GM12878 (cell line): ENCODE measurements around the gene PADI1. TPM values are rescaled to one million over a fixed set of nuclear protein-coding genes. Genes with fewer than 3 reads are reported as not detected.

Experiments used
- ATAC-seq: fragments of 200-7000 bp; cut with Tn5 transposase; 3 replicates; pipeline ENCODE4 v1.9.1; 2020; ENCODE audit warnings: mild to moderate bottlenecking, moderate library complexity
- BruUV-seq: library from RNA; stranded (reverse); fragments of 400-500 nt; replicated peaks from 2 replicates; lab custom pipeline; 2021; lab: Mats Ljungman, UMichigan
- CTCF ChIA-PET: fragments of 300-600 bp; sonication (Branson Sonifier 250); formaldehyde crosslinking; extraction: SDS; loops from one replicate; lab custom pipeline; 2021; ENCODE audit warnings: inconsistent platforms; lab: Yijun Ruan, JAX
- POLR2A ChIA-PET: fragments of 350-600 bp; formaldehyde crosslinking; extraction: SDS; loops from one replicate; lab custom pipeline; 2021; ENCODE audit warnings: inconsistent platforms; lab: Charles Lee
- RAD21 ChIA-PET: fragments of 300-600 bp; sonication (Branson Sonifier 250); formaldehyde crosslinking; loops from one replicate; lab custom pipeline; 2023; ENCODE audit warnings: antibody characterized with exemption; ENCODE audit not compliant: unreplicated experiment; lab: Charles Lee
- SMC1A ChIA-PET: fragments of 300-600 bp; sonication (Branson Sonifier 250); formaldehyde crosslinking; loops from one replicate; lab custom pipeline; 2023; ENCODE audit not compliant: unreplicated experiment, uncharacterized antibody; lab: Charles Lee
- DNase-seq: peaks from one replicate; pipeline ENCODE4 v3.0.0-alpha.2; 2011; ENCODE audit warnings: low read depth, low spot score
- FAIRE-seq: peaks from 3 replicates; lab custom pipeline; 2011; peaks lifted over from hg19 to GRCh38; lab: Jason Lieb, UNC
- H2AFZ ChIP-seq: 2 replicates; pipeline ENCODE4 v1.6.0; 2011; ENCODE audit warnings: low read depth, low read length, control low read depth; ENCODE audit not compliant: control insufficient read depth
- H3K27ac ChIP-seq: 2 replicates; pipeline ENCODE4 v1.5.1; 2011; ENCODE audit warnings: control low read depth; ENCODE audit not compliant: control insufficient read depth, insufficient read depth
- H3K27me3 ChIP-seq, 2 experiments: replicated peaks in 1 of 2; 2 replicates each; pipeline versions ENCODE4 v1.6.0 to v1.6.1; 2011; ENCODE audit warnings: low read length in 1 of 2; ENCODE audit not compliant: control insufficient read depth in 2 of 2, insufficient read depth in 2 of 2
- H3K36me3 ChIP-seq, 2 experiments: 2 replicates each; pipeline ENCODE4 v1.5.1; 2011; ENCODE audit warnings: low read length in 1 of 2; ENCODE audit not compliant: control insufficient read depth in 2 of 2, insufficient read depth in 2 of 2
- H3K4me1 ChIP-seq: 2 replicates; pipeline ENCODE4 v1.6.1; 2011; ENCODE audit warnings: mild to moderate bottlenecking, low read length, moderate library complexity, mixed read lengths; ENCODE audit not compliant: control insufficient read depth, insufficient read depth
- H3K4me2 ChIP-seq: 2 replicates; pipeline ENCODE4 v1.6.0; 2011; ENCODE audit warnings: control low read depth; ENCODE audit not compliant: control insufficient read depth, insufficient read depth
- H3K4me3 ChIP-seq: fragments of 200-600 bp; sonication (generic); 2 replicates; pipeline ENCODE4 v1.5.1; 2016
- H3K79me2 ChIP-seq: 2 replicates; pipeline ENCODE4 v1.6.0; 2011; ENCODE audit warnings: low read length; ENCODE audit not compliant: control insufficient read depth, insufficient read depth
- H3K9ac ChIP-seq: 2 replicates; pipeline ENCODE4 v1.8.0; 2011; ENCODE audit warnings: low read length, control low read depth, mixed read lengths; ENCODE audit not compliant: control insufficient read depth, insufficient read depth
- H3K9me3 ChIP-seq: replicated peaks from 3 replicates; pipeline ENCODE4 v1.5.1; 2011; ENCODE audit warnings: mild to moderate bottlenecking, low read length; ENCODE audit not compliant: control insufficient read depth, insufficient read depth
- H4K20me1 ChIP-seq: 2 replicates; pipeline ENCODE4 v1.6.0; 2011; ENCODE audit not compliant: control insufficient read depth, insufficient read depth
- CHD4 ChIP-seq: fragments of 200-600 bp; sonication (generic); IDR thresholded peaks from 2 replicates; pipeline ENCODE4 v1.6.1; 2016; ENCODE audit warnings: mild to moderate bottlenecking
- LARP7 ChIP-seq: fragments of 450-650 bp; IDR thresholded peaks from 2 replicates; pipeline ENCODE4 v1.6.1; 2017; ENCODE audit warnings: mild to moderate bottlenecking
- MEF2B ChIP-seq: fragments of 450-650 bp; IDR thresholded peaks from 2 replicates; pipeline ENCODE4 v1.6.1; 2018; ENCODE audit warnings: mild to moderate bottlenecking, moderate library complexity; ENCODE audit not compliant: partially characterized antibody, poor library complexity, severe bottlenecking
- NRF1 ChIP-seq: conservative IDR thresholded peaks from 2 replicates; pipeline ENCODE4 v1.6.1; 2011; ENCODE audit warnings: mild to moderate bottlenecking, low read depth, low read length, improper control_type of control experiment
- PAX5 ChIP-seq: IDR thresholded peaks from 2 replicates; pipeline ENCODE4 v1.6.1; 2011; ENCODE audit warnings: low read depth, low read length, borderline replicate concordance
- RAD21 ChIP-seq: IDR thresholded peaks from 2 replicates; pipeline ENCODE4 v1.6.1; 2011; ENCODE audit warnings: mild to moderate bottlenecking, low read depth, low read length, moderate library complexity; ENCODE audit not compliant: insufficient read depth
- RB1 ChIP-seq: fragments of 450-650 bp; formaldehyde crosslinking; IDR thresholded peaks from 2 replicates; pipeline ENCODE4 v1.6.1; 2017; ENCODE audit warnings: mild to moderate bottlenecking, borderline replicate concordance
- SRF ChIP-seq, 2 experiments: IDR thresholded peaks; 2 replicates each; pipeline ENCODE4 v1.6.1; 2011; ENCODE audit warnings: low read depth in 2 of 2, low read length in 2 of 2, mild to moderate bottlenecking in 1 of 2, moderate library complexity in 1 of 2
- WGBS: methylation state at CpG from one replicate; pipeline ENCODE4 v1.1.6; 2016; ENCODE audit warnings: low lambda C conversion rate; ENCODE audit not compliant: insufficient replicate concordance, insufficient coverage; ENCODE audit errors: missing lambda C conversion rate; 5-methylcytosine and 5-hydroxymethylcytosine counted together
- in situ Hi-C: fragments of 300-500 bp; cut with MboI; formaldehyde crosslinking; loops from 9 replicates; pipeline ENCODE4 v1.14.3; 2018; ENCODE audit warnings: mixed read lengths
- intact Hi-C: fragments of 100-400 bp; cut with micrococcal nuclease; formaldehyde crosslinking; loops from one replicate; pipeline ENCODE4 v1.14.2; 2022; ENCODE audit not compliant: unreplicated experiment
- polyA plus RNA-seq, 11 experiments: library from polyadenylated mRNA; depleted of rRNA in 4 of 11; unstranded in 6 of 11; stranded (reverse) in 5 of 11; fragments of >200 nt; fragmentation: Nextera tagmentation in 4 of 11; fragmentation: Illumina TruSeq in 1 of 11; extraction: Ambion mirVana in 4 of 11; extraction: Trizol in 1 of 11; gene quantifications; 1 replicate in 1 of 11; 2 replicates in 10 of 11; pipeline versions ENCODE4 v1.2.1 to v1.2.3, GENCODE V29; 2011 to 2016; ENCODE audit warnings: inconsistent platforms in 2 of 11, missing spikeins in 2 of 11, low read depth in 1 of 11
- total RNA-seq, 4 experiments: library from RNA; depleted of rRNA in 3 of 4; stranded (reverse); fragments of >200 nt in 3 of 4; fragmentation: Illumina TruSeq in 1 of 4; extraction: Trizol in 1 of 4; gene quantifications; 2 replicates each; pipeline versions ENCODE4 v1.2.1 to v1.2.3, GENCODE V29; 2013 to 2021
- TF ChIP-seq, protein P1 (sequence below): fragments of 450-650 bp; IDR thresholded peaks from 2 replicates; pipeline ENCODE4 v1.6.1; 2017; ENCODE audit warnings: mild to moderate bottlenecking
- TF ChIP-seq, protein P2 (sequence below): fragments of 450-650 bp; IDR thresholded peaks from 2 replicates; pipeline ENCODE4 v1.6.1; 2017; ENCODE audit warnings: low read depth, mild to moderate bottlenecking, moderate library complexity
- TF ChIP-seq, protein P3 (sequence below): fragments of 450-650 bp; formaldehyde crosslinking; IDR thresholded peaks from 2 replicates; pipeline ENCODE4 v1.4.0; 2020; ENCODE audit warnings: mild to moderate bottlenecking, moderate library complexity

Gene PADI1
- total and polyA plus RNA-seq, 10 of the 15 experiments (the other 5 are each of a cell fraction or from before 2014, with no cell fraction given): 0.05 TPM; not detected in 9

DNA sequence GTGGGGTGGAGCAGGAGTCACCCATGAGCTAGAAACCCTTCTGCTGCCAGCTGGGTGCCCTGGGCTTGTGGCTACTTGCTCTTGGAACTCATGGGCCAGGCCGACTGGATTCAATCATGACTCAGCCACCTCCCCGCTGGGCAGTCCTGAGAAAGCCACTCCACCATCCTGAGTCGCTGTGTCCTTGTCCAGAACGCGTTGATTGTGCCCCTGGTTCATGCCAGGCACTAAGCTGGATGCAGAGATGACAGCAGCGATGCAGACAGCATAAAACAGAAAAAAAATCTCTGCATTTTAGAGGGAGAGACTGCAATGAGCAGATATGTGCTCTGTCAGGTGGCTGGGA lies 10.6 kb downstream of the PADI1 start:
- CTCF ChIA-PET: interaction anchor here (1.1 kb wide), 1 partner anchor 22 kb away, joined by 4 read pairs; no protein-coding TSS in a partner anchor
- H2AFZ ChIP-seq: no peak overlapping the region
- H3K79me2 ChIP-seq: no peaks in the 10 kb centered on the region
- no peak overlapping the region for H3K9ac ChIP-seq
- H3K27me3 ChIP-seq: peaks cover 0 to 2% of the 10 kb centered on the region in 2 experiments; a peak in 2 of 4 replicates
- in situ Hi-C loops (no loop called here), intact Hi-C loops (no loop called here)
- RAD21 ChIA-PET: no interaction called here
- POLR2A ChIA-PET: interaction anchor here (0.9 kb wide), 1 partner anchor 74 kb away, joined by 4 read pairs; no protein-coding TSS in a partner anchor
- H3K4me3 ChIP-seq: no peak overlapping the region
- DNase-seq (no peak), FAIRE-seq (no peak), ATAC-seq (no peak)
- no TSS peak for BruUV-seq
- no peak overlapping the region for H3K27ac ChIP-seq
- no peaks in the 10 kb centered on the region for H3K36me3 ChIP-seq
- TF ChIP-seq PAX5 (no peak), CHD4 (no peak), LARP7 (no peak), RB1 (no peak), SRF (IDR thresholded peaks at IDR 0.05; ENCODE audit: low read depth in 2 of 2, low read length in 2 of 2) (no peak), NRF1 (no peak), RAD21 (no peak), MEF2B (no peak)
- TF ChIP-seq, protein P1, sequence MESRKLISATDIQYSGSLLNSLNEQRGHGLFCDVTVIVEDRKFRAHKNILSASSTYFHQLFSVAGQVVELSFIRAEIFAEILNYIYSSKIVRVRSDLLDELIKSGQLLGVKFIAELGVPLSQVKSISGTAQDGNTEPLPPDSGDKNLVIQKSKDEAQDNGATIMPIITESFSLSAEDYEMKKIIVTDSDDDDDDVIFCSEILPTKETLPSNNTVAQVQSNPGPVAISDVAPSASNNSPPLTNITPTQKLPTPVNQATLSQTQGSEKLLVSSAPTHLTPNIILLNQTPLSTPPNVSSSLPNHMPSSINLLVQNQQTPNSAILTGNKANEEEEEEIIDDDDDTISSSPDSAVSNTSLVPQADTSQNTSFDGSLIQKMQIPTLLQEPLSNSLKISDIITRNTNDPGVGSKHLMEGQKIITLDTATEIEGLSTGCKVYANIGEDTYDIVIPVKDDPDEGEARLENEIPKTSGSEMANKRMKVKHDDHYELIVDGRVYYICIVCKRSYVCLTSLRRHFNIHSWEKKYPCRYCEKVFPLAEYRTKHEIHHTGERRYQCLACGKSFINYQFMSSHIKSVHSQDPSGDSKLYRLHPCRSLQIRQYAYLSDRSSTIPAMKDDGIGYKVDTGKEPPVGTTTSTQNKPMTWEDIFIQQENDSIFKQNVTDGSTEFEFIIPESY: no peak
- TF ChIP-seq, protein P2, sequence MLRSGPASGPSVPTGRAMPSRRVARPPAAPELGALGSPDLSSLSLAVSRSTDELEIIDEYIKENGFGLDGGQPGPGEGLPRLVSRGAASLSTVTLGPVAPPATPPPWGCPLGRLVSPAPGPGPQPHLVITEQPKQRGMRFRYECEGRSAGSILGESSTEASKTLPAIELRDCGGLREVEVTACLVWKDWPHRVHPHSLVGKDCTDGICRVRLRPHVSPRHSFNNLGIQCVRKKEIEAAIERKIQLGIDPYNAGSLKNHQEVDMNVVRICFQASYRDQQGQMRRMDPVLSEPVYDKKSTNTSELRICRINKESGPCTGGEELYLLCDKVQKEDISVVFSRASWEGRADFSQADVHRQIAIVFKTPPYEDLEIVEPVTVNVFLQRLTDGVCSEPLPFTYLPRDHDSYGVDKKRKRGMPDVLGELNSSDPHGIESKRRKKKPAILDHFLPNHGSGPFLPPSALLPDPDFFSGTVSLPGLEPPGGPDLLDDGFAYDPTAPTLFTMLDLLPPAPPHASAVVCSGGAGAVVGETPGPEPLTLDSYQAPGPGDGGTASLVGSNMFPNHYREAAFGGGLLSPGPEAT: no peak
- TF ChIP-seq, protein P3, sequence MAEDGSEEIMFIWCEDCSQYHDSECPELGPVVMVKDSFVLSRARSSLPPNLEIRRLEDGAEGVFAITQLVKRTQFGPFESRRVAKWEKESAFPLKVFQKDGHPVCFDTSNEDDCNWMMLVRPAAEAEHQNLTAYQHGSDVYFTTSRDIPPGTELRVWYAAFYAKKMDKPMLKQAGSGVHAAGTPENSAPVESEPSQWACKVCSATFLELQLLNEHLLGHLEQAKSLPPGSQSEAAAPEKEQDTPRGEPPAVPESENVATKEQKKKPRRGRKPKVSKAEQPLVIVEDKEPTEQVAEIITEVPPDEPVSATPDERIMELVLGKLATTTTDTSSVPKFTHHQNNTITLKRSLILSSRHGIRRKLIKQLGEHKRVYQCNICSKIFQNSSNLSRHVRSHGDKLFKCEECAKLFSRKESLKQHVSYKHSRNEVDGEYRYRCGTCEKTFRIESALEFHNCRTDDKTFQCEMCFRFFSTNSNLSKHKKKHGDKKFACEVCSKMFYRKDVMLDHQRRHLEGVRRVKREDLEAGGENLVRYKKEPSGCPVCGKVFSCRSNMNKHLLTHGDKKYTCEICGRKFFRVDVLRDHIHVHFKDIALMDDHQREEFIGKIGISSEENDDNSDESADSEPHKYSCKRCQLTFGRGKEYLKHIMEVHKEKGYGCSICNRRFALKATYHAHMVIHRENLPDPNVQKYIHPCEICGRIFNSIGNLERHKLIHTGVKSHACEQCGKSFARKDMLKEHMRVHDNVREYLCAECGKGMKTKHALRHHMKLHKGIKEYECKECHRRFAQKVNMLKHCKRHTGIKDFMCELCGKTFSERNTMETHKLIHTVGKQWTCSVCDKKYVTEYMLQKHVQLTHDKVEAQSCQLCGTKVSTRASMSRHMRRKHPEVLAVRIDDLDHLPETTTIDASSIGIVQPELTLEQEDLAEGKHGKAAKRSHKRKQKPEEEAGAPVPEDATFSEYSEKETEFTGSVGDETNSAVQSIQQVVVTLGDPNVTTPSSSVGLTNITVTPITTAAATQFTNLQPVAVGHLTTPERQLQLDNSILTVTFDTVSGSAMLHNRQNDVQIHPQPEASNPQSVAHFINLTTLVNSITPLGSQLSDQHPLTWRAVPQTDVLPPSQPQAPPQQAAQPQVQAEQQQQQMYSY (CRISPR knock-in tag): no peak
- no peak overlapping the region for H3K4me2 ChIP-seq
- SMC1A ChIA-PET: interaction anchor here (1.6 kb wide), 1 partner anchor 89 kb away, joined by 7 read pairs; no protein-coding TSS in a partner anchor
- H3K9me3 ChIP-seq: no peaks in the 10 kb centered on the region
- no peaks in the 10 kb centered on the region for H4K20me1 ChIP-seq
- WGBS: 30% methylated on average over 6 of the region's 6 CpGs
- no peaks in the 10 kb centered on the region for H3K4me1 ChIP-seq
